Activated effector memory CD4-positive, alpha-beta T cell treated with Interleukin-2 at 50 U/mL for 16 hours (primary cell): ENCODE results near the gene CETN3.
"Not testable (repeated sequence)": the region's sequence is repeated elsewhere in the genome, so short reads cannot be mapped to it uniquely, and the experiment has no call there.

Experiments used
- DNase-seq: peaks from one replicate; pipeline ENCODE4 v3.0.0-alpha.2; 2020

CETN3 gene

DNA sequence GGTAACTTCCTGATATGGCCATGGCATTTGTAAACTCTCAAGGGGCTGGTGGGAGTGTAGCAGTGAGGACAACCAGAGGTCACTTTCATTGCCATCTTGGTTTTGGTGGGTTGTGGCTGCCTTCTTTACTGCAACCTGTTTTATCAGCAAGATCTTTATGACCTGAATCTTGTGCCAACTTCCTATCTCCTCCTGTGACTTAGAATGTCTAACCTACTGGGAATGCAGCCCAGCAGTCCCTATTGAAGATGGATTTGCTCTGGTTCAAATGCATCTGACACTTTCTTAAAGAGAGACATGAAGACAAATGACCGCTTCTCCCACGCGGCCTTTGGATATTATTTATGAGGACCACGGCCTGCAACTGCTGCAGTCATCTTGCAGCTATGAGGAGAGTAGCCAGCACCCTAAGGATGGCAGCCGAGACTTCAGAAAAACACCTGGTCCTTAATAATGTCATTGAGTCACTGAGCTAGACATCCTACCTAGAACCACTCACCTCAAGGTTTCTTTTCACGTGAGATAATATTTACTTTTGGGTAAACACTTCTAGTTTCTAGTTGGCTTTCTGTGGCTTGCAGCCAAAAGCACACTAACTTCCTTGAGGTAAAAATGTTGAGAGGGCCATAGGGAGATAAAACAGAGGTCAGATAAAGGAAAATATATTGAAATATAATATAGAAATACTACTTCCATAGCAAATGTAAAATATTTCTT lies 28.2 kb downstream of the CETN3 start:
- no peak for DNase-seq

DNA sequence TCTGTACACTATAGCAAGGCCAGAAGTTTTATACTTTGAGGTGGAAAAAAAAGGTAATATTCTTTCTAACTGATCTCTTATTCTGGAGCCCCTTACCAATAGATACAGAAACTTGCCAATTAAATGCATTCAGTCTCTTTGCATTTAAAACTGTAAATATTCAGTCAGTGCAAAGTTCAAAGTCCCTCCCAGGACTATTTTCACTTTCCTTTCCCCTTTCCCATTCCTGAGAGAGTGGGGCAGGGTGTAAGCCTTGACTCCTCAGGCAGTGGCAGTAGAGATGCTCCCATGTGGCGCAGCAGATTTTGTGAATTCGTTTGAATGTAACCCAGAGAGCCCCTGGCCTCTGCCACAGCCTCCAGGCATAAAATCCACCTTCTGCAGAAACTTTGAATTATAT lies 29.9 kb downstream of the CETN3 start:
- DNase-seq, result no peak

DNA sequence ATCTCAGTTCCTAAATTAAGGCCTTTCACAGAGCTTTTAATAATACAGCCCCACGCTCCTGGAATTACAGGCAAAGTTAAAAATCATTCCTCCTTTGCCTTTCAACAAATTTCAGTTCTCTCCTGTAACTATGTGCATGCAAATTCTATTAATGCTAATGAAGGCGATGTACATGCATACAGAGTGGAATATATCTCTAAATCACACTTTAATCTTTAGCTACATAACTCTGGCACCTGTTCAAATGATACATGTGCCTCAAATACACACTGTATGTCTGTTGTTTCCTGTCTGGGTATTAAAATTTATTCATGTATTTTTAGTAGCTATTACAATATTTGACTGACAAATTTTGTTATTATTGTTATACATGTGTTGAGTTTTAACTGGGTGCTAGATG lies 30.8 kb downstream of the CETN3 start:
- DNase-seq, result no peak

DNA sequence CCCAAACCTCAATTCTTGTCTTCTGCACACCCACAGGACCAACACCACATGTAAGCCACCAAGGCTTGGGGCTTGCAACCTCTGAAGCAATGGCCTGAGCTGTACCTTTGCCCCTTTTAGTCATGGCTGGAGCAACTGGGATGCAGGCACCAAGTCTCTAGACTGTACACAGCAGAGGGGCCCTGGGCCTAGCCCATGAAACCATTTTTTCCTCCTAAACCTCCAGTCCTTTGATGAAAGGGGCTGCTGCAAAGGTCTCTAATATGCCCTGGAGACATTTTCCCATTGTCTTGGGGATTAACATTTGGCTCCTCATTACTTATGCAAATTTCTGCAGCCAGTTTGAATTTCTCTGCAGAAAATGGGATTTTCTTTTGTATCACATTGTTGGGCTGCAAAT lies 38.3 kb downstream of the CETN3 start:
- DNase-seq, result not testable (repeated sequence)

DNA sequence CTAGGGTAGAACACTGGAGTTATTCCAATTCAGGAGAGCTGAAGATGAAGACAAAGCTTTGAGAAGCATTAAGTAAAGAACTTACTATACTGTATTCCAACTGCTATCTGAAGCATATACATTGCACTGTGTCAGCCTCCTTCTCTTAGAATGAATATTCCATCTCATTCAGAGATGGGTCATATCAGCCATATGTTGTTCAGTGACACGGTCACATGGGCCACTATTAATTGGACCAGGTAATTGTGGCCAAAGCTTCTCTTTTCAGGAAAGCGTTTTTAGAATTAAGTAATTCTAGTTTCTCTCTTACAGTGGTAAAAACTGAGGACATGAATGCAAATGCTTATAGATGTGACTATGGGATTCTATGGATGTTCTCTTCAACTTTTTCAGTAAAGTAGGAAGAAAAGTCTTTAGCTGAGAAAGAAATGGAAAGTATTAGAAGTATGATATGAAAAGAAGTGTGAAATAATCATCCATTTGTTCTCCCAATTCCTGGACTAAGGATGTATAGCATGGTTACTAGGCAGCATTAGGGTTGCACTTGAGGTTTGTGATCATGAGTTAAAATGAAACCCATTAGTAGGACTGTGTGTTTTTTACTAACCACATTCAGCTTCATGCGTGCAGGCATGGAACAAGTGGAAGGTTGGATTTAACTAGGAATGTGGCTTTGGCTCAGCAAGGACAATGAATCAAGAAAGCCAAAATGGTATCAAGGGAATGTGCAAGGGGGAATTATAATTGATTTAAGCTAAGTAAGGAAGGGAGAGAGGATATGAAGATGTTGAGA lies 40.9 kb downstream of the CETN3 start:
- DNase-seq, result no peak

DNA sequence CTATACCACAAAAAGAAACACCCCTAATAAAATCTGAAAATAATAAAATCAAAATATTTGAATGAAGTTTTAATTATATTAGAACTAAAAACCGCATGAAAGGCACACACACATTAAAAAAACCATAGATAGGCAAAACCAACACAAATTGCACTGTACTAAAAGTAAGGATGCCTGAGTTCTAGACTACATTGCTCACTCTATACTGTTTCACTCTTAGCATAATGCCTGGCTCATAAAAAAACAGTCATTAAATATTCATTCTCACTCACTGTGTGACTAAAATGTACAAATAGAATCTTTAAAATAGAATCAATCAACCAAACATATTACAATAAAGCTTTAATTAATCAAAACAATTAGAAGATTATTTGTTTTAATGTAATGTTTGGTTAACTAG lies 41.7 kb downstream of the CETN3 start:
- no peak for DNase-seq

DNA sequence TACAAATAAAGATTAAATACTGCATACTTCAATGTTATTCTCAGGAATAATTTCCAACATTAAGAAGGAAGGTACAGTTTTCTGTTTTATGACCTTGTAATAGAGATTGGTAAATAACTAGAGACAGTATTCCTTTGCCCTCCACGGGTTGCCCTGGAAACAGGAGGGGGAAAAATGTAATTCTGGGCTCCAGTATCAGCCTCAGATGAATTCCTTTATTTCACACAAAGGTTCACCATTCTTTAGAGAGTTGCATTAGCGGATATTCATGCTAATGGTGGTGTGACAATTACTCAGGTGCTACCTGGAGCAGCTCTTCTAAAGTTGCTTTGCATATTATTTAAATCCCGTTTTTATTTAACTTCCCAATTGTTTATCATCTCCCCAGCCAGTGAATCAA lies 42.6 kb downstream of the CETN3 start:
- DNase-seq, result no peak

DNA sequence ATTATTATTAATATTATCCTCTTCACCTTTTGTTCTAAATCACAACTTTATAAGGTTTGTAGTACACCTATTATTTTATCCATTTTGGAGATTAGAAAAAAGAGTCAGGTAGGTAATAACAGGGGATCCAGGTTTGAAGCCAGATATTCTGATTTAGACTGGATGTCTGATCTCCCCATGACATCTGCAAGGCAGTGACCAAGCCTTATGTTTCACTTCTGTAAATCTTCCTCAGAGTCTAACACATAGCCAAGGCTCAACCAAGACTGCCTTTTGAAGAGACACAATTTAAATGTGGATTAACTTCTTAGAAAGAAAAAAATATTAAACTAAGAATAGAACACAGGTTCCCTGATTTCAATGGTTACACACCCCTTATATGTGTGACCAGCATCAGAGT lies 44.2 kb downstream of the CETN3 start:
- DNase-seq, result no peak

DNA sequence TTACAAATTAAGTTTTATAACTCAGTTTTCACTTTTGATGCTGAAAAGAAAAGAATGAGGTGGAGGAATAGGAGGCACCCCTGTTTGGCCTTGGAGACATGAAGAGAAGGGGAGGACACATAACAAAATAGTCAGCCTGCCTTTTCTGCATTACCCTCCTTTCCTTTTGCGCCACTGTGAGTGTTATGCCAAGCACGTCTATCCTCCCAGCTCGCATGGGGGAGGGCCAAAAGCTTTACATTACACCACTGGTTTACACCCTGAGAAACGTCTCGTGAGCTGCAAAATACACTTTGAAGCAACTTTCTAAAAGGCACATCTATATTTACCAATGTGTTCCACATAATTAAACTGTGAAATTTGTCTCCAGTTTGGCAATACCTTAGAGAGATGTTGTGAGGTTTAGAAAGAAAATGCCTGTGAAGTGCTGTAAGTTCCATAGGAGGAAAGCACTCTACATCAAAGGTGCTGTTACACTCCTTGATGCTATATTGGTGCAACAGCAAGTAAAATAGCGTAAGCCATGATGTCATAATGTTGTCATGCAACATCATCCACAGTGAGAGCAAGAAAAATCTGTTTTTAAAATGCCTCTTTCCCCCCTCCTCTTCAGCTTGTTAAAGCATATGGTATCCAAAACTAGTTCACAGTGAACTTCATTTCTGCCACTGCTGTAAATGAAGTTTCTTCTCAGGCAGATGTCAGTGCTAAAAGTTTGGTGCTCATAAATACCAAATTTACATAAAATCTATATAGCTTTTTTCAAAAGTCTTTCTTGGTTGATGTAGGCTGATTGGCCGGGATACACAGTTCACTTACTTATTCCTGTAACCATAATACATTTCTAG lies 50.3 kb downstream of the CETN3 start:
- no peak for DNase-seq

DNA sequence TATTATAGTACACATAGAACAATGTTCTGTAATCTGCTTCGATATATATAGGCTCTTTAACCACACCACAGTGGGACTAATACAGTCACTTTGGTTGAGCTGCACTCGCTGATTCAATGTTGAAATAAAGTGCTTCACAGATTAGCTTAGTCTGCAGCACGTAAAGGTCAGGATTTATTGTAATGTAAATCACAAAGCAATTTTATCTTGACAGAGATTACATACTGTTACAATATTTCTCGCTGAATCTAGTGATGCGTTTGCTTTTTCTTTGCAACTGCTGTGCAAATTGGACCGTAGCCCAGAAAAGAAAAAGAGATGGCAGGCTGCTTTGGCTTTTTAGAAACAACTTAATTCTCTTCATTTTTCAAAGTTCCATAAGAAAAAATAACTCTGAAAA lies 52.9 kb downstream of the CETN3 start:
- DNase-seq, result no peak

DNA sequence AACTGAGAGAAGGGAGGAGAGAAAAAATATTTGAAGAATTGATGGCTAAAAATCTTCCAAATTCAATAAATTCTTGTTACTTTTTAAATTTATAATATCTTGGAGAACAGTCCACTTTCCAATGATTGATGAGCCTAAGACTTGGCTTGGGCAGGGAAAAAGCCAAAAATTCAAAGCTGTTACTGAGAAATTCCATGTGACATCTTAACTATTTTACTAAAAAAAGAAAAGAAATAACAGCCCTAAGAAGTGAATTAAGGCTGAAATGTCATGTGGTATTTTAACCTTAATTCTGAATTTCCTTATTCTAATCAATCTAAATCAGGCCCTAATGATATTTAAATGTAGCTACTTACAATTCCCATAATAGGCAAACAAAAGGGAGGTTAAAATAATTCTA lies 53.4 kb downstream of the CETN3 start:
- DNase-seq, result no peak

DNA sequence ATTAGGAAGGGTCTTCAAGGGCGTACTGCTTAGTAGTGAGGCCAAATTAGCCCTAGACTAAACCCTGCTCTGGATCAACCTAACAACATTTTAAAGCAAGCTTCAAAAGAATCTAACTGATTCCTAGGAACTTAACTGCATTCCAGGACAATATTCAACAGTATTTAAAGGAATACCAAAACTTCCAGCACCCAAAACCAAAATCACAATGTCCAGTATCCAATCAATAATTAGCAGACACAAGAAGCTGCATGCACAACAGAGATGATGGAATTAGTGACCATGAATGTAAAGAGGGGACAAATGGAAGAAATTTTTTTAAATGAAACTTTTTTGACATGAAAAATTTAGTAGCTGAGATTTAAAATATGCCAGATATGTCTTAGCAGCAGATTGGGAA lies 53.9 kb downstream of the CETN3 start:
- no peak for DNase-seq

DNA sequence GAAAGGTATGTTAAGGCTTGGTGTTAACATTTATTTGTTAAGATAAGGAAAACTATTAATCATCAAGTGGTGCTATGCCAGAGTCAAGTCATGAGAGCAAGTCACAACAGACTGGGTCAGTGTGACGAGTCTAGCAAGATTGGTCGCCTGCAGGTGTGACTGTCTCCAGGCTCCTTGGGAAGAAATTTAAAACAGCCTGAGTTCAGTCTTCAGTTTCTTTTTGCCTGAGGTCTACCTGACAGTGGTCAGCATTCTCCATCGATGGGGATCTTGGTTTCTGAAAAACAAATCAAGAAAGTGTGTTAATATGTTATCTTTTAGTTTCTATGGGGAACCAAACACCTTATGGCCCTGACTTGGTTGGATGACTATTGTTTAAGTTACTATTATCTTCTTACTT lies 56.3 kb downstream of the CETN3 start:
- DNase-seq, result no peak

DNA sequence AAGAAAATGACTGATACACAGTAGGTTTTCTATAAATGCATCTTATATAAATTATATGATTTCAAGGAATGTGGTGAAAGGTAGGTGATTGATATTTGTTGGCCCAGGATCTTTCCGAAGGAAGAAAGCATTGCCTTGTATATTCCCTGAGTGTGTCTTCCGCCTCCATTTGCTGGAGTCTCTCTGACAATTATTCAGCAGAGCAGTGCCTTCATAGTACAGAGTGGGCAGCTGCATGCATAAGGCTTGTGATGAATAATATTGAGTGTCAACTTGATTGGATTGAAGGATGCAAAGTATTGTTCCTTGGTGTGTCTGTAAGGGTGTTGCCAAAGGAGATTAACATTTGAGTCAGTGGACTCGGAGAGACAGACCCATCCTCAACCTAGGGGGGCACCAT lies 58.5 kb downstream of the CETN3 start:
- DNase-seq, result no peak

DNA sequence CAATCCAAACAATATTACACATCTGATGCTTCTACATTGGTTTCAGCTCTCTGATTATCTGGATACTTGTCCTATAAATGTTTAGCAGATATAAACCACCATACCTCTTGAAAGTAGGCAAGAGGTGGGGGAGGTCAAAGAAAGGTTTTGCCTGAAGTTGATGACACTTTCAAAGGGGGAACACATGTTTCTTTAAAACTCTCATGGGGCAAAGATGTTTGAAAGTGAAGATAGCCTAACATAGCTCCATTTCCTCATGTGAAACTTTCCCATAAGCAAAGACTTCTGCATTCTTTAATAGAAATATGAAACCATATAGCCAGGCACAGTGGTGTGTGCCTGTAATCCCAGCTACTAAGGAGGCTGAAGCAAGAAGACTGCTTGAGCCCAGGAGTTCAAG lies 62.1 kb downstream of the CETN3 start:
- DNase-seq, result no peak

DNA sequence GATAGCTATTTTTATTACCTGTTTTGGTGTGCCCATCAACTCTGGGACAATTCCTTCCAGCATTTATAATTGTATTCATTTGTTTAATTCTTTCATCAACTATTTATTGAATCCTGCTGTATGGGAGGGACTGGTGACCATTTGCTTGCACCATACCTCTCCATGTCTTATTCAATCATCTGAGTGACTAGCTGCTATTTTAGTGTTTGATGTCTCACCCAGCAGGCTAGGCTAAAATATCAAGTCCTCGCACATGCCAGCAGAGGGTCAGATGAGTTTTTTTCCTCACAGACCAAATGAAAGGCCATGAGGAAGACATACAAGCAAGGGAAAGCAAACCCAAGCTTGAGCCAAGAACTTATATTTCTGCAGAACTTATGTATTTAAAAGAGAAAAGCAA lies 63.9 kb downstream of the CETN3 start:
- DNase-seq, result no peak

DNA sequence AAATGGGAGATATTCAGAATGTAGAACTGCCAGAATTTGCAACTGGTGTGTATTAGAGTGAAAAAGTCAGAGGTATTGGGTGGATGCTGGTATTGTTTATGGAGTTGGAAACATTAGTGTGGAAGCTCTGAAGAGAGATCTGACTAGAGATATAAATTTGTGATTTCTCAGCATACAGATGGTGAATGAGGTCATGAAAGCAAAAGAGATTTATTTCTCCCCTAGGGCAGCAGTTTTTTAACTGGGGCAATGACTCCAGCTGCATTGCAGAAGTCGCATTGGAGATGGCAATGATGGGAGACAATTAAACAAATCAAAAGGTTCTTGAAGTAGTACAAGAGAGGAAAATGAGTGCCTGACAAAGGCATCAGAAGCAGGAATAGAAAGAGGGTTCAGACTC lies 64.9 kb downstream of the CETN3 start:
- no peak for DNase-seq

DNA sequence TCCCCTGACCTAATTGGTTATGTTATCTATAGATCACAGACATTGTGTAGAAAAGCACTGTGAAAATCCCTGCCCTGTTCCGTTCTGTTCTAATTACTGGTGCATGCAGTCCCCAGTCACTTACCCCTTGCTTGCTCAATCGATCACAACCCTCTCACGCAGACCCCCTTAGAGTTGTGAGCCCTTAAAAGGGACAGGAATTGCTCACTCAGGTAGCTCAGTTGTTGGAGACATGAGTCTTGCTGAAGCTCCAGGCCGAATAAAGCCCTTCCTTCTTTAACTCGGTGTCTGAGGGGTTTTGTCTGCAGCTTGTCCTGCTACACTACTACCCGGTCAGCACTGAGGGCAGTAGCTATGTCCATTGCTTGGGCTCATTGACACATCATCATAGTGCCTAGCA lies 65.8 kb downstream of the CETN3 start:
- DNase-seq, result not testable (repeated sequence)

DNA sequence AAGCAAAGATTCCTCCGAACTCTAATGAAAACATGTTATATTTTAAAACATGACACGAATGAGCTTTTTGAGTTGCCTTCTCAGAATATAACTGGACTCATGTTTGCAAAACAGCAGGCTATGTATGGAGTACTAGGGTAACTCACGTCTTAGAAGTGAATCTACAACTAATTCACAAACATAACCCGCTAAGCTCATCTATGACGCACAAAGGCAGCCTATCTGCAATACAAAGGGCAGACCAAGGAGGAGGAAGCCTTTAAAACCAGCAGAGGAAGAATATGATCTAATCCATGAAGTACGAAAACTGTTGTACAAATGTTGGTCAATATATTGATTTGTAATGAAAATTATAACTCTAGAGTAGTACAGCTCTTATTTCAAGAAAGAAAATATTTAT lies 67.0 kb downstream of the CETN3 start:
- DNase-seq, result no peak
